HEK293 (cell line): ENCODE results near the gene TMEM186.

Experiments used
- EGR2 ChIP-seq: fragments of 450-650 bp; formaldehyde crosslinking; IDR thresholded peaks from 2 replicates; pipeline ENCODE4 v1.5.1; 2016; ENCODE audit warnings: low read depth, missing biosample characterization, missing genetic modification characterization
- FEZF1 ChIP-seq: fragments of 450-650 bp; formaldehyde crosslinking; IDR thresholded peaks from 2 replicates; pipeline ENCODE4 v1.5.1; 2016; ENCODE audit warnings: missing biosample characterization, missing genetic modification characterization
- GLI4 ChIP-seq: fragments of 450-650 bp; formaldehyde crosslinking; IDR thresholded peaks from 2 replicates; pipeline ENCODE4 v1.5.1; 2016; ENCODE audit warnings: missing biosample characterization, missing genetic modification characterization
- GLIS1 ChIP-seq: fragments of 450-650 bp; formaldehyde crosslinking; IDR thresholded peaks from 2 replicates; pipeline ENCODE4 v1.5.1; 2016; ENCODE audit warnings: missing biosample characterization, missing genetic modification characterization
- IKZF3 ChIP-seq: fragments of 450-650 bp; IDR thresholded peaks from 2 replicates; pipeline ENCODE4 v1.5.0; 2018; ENCODE audit warnings: missing biosample characterization, mild to moderate bottlenecking, missing genetic modification characterization, moderate library complexity
- KLF1 ChIP-seq: fragments of 450-650 bp; formaldehyde crosslinking; IDR thresholded peaks from 2 replicates; pipeline ENCODE4 v1.5.1; 2016; ENCODE audit warnings: missing biosample characterization, missing genetic modification characterization
- SALL2 ChIP-seq: fragments of 450-650 bp; formaldehyde crosslinking; IDR thresholded peaks from 2 replicates; pipeline ENCODE4 v1.5.0; 2017; ENCODE audit warnings: missing biosample characterization, mild to moderate bottlenecking, missing genetic modification characterization, borderline replicate concordance
- SETDB1 ChIP-seq: IDR thresholded peaks from one replicate; pipeline ENCODE4 v1.6.1; 2017; ENCODE audit warnings: mild to moderate bottlenecking, low read length, moderate library complexity, mixed read lengths; ENCODE audit not compliant: insufficient read length
- SP7 ChIP-seq: fragments of 450-650 bp; formaldehyde crosslinking; IDR thresholded peaks from 2 replicates; pipeline ENCODE4 v1.5.1; 2016; ENCODE audit warnings: missing biosample characterization, missing genetic modification characterization
- ZBTB17 ChIP-seq: fragments of 450-650 bp; formaldehyde crosslinking; IDR thresholded peaks from 2 replicates; pipeline ENCODE4 v1.5.1; 2016; ENCODE audit warnings: missing biosample characterization, missing genetic modification characterization
- ZNF121 ChIP-seq: fragments of 450-650 bp; formaldehyde crosslinking; IDR thresholded peaks from 2 replicates; pipeline ENCODE4 v1.5.1; 2016; ENCODE audit warnings: missing biosample characterization, missing genetic modification characterization
- ZNF140 ChIP-seq: fragments of 450-650 bp; formaldehyde crosslinking; IDR thresholded peaks from 2 replicates; pipeline ENCODE4 v1.5.1; 2016; ENCODE audit warnings: missing biosample characterization, missing genetic modification characterization
- ZNF184 ChIP-seq: fragments of 450-650 bp; IDR thresholded peaks from 2 replicates; pipeline ENCODE4 v1.5.1; 2018; ENCODE audit warnings: missing biosample characterization, mild to moderate bottlenecking, missing genetic modification characterization
- ZNF19 ChIP-seq: fragments of 450-650 bp; formaldehyde crosslinking; IDR thresholded peaks from 2 replicates; pipeline ENCODE4; 2016; ENCODE audit warnings: missing biosample characterization, missing genetic modification characterization, low read depth
- ZNF24 ChIP-seq: fragments of 450-650 bp; formaldehyde crosslinking; IDR thresholded peaks from 2 replicates; pipeline ENCODE4 v1.5.1; 2016; ENCODE audit warnings: missing biosample characterization, missing genetic modification characterization
- ZNF292 ChIP-seq: fragments of 450-650 bp; formaldehyde crosslinking; IDR thresholded peaks from 2 replicates; pipeline ENCODE4 v1.5.1; 2016; ENCODE audit warnings: low read depth, missing biosample characterization, missing genetic modification characterization, borderline replicate concordance
- ZNF404 ChIP-seq: fragments of 450-650 bp; formaldehyde crosslinking; IDR thresholded peaks from 2 replicates; pipeline ENCODE4 v1.5.1; 2017; ENCODE audit warnings: missing biosample characterization, missing genetic modification characterization
- ZNF426 ChIP-seq: fragments of 450-650 bp; formaldehyde crosslinking; IDR thresholded peaks from 2 replicates; pipeline ENCODE4 v1.5.1; 2017; ENCODE audit warnings: missing biosample characterization, missing genetic modification characterization, mild to moderate bottlenecking, inconsistent platforms, moderate library complexity
- ZNF514 ChIP-seq: fragments of 450-650 bp; formaldehyde crosslinking; IDR thresholded peaks from 2 replicates; pipeline ENCODE4 v1.5.1; 2016; ENCODE audit warnings: missing biosample characterization, missing genetic modification characterization
- ZNF549 ChIP-seq: fragments of 450-650 bp; IDR thresholded peaks from 2 replicates; pipeline ENCODE4 v1.5.1; 2018; ENCODE audit warnings: missing biosample characterization, missing genetic modification characterization, mild to moderate bottlenecking, inconsistent platforms, moderate library complexity
- ZNF610 ChIP-seq: fragments of 450-650 bp; formaldehyde crosslinking; IDR thresholded peaks from 2 replicates; pipeline ENCODE4 v1.5.1; 2016; ENCODE audit warnings: missing biosample characterization, missing genetic modification characterization, borderline replicate concordance
- ZNF623 ChIP-seq: fragments of 450-650 bp; formaldehyde crosslinking; IDR thresholded peaks from 2 replicates; pipeline ENCODE4 v1.5.1; 2016; ENCODE audit warnings: missing biosample characterization, missing genetic modification characterization
- ZNF624 ChIP-seq: fragments of 450-650 bp; formaldehyde crosslinking; IDR thresholded peaks from 2 replicates; pipeline ENCODE4 v1.5.1; 2017; ENCODE audit warnings: missing biosample characterization, missing genetic modification characterization
- ZNF654 ChIP-seq: fragments of 450-650 bp; formaldehyde crosslinking; IDR thresholded peaks from 2 replicates; pipeline ENCODE4 v1.5.1; 2016; ENCODE audit warnings: low read depth, missing biosample characterization, missing genetic modification characterization
- ZNF658 ChIP-seq: fragments of 450-650 bp; formaldehyde crosslinking; IDR thresholded peaks from 2 replicates; pipeline ENCODE4; 2016; ENCODE audit warnings: missing biosample characterization, missing genetic modification characterization
- ZNF660 ChIP-seq: fragments of 450-650 bp; IDR thresholded peaks from 2 replicates; pipeline ENCODE4 v1.5.1; 2018; ENCODE audit warnings: missing biosample characterization, mild to moderate bottlenecking, missing genetic modification characterization
- ZNF677 ChIP-seq: fragments of 450-650 bp; IDR thresholded peaks from 2 replicates; pipeline ENCODE4 v1.5.0; 2018; ENCODE audit warnings: missing biosample characterization, mild to moderate bottlenecking, missing genetic modification characterization, moderate library complexity
- ZNF747 ChIP-seq: fragments of 450-650 bp; formaldehyde crosslinking; IDR thresholded peaks from 2 replicates; pipeline ENCODE4 v1.5.1; 2016; ENCODE audit warnings: missing biosample characterization, missing genetic modification characterization
- ZNF76 ChIP-seq: fragments of 450-650 bp; formaldehyde crosslinking; IDR thresholded peaks from 2 replicates; pipeline ENCODE4; 2016; ENCODE audit warnings: low read depth, missing biosample characterization, missing genetic modification characterization, borderline replicate concordance
- ZNF768 ChIP-seq: fragments of 450-650 bp; formaldehyde crosslinking; IDR thresholded peaks from 2 replicates; pipeline ENCODE4 v1.5.1; 2018; ENCODE audit warnings: missing biosample characterization, mild to moderate bottlenecking, missing genetic modification characterization
- ZNF791 ChIP-seq: fragments of 450-650 bp; formaldehyde crosslinking; IDR thresholded peaks from 2 replicates; pipeline ENCODE4 v1.5.1; 2016; ENCODE audit warnings: missing biosample characterization, missing genetic modification characterization
- TF ChIP-seq, protein P1 (sequence below): fragments of 450-650 bp; formaldehyde crosslinking; IDR thresholded peaks from 2 replicates; pipeline ENCODE4 v1.5.1; 2016; ENCODE audit warnings: missing biosample characterization, missing genetic modification characterization
- TF ChIP-seq, protein P2 (sequence below): fragments of 450-650 bp; formaldehyde crosslinking; IDR thresholded peaks from 2 replicates; pipeline ENCODE4 v1.5.1; 2016; ENCODE audit warnings: missing biosample characterization, missing genetic modification characterization
- TF ChIP-seq, protein P3 (sequence below): fragments of 450-650 bp; formaldehyde crosslinking; IDR thresholded peaks from 2 replicates; pipeline ENCODE4 v1.5.0; 2017; ENCODE audit warnings: missing biosample characterization, missing genetic modification characterization, borderline replicate concordance
- TF ChIP-seq, protein P4 (sequence below): fragments of 450-650 bp; formaldehyde crosslinking; IDR thresholded peaks from 2 replicates; pipeline ENCODE4 v1.5.1; 2016; ENCODE audit warnings: missing biosample characterization, missing genetic modification characterization, low read depth

TMEM186 gene

DNA sequence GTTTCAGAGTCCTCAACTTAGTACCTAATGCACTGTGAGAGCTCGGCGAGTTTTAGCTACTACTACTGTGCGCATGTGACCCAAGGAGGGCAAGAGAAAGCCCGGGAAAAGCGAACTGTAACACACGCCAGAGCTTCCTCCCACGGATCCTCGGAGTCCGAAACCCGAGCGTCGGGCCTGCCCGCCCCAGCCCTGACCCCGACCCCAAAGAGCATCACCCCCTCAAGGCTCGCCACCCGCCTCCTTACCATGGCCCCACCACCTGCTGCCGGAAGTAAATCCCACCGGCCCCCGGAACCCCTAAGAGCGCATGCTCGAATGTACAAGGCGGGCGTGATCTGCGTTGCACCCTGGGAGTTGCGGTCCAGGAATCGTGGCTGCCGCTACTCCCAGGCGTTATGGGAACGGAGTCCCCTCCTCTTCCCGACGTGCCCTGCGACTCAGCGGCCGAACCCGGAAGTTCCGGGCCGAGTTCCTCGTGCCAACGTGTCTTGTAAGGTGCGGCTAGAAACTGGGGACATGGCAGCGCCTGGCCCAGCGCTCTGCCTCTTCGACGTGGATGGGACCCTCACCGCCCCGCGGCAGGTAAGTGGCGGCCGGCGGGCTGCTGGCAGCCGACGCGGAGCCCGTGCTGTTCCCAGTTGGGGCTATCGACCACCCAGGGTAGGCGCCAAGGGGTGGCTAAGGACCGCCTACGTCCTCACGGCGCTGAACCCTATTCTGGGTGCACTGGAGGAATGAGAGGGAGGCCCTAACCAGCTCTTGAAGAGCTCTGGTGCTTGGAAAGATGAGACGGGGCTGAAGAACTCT is at the start of gene TMEM186, which contains the start of gene PMM2 (continued):
- TF ChIP-seq, protein P1, sequence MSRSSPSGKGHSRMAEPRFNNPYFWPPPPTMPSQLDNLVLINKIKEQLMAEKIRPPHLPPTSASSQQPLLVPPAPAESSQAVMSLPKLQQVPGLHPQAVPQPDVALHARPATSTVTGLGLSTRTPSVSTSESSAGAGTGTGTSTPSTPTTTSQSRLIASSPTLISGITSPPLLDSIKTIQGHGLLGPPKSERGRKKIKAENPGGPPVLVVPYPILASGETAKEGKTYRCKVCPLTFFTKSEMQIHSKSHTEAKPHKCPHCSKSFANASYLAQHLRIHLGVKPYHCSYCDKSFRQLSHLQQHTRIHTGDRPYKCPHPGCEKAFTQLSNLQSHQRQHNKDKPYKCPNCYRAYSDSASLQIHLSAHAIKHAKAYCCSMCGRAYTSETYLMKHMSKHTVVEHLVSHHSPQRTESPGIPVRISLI (tag by site-specific recombination): no peak
- TF ChIP-seq ZNF654 (tag by site-specific recombination): no peak
- 0 out of 2 replicates have a peak, but pooled peaks have one; percentile 3 for TF ChIP-seq ZNF610 (tag by site-specific recombination)
- no peak for TF ChIP-seq ZNF140
- TF ChIP-seq, protein P2, sequence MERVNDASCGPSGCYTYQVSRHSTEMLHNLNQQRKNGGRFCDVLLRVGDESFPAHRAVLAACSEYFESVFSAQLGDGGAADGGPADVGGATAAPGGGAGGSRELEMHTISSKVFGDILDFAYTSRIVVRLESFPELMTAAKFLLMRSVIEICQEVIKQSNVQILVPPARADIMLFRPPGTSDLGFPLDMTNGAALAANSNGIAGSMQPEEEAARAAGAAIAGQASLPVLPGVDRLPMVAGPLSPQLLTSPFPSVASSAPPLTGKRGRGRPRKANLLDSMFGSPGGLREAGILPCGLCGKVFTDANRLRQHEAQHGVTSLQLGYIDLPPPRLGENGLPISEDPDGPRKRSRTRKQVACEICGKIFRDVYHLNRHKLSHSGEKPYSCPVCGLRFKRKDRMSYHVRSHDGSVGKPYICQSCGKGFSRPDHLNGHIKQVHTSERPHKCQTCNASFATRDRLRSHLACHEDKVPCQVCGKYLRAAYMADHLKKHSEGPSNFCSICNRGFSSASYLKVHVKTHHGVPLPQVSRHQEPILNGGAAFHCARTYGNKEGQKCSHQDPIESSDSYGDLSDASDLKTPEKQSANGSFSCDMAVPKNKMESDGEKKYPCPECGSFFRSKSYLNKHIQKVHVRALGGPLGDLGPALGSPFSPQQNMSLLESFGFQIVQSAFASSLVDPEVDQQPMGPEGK (tag by site-specific recombination): peak; percentile 96
- peak; percentile 62 for TF ChIP-seq SP7 (tag by site-specific recombination)
- TF ChIP-seq ZNF658 (tag by site-specific recombination): no peak
- TF ChIP-seq, protein P3, sequence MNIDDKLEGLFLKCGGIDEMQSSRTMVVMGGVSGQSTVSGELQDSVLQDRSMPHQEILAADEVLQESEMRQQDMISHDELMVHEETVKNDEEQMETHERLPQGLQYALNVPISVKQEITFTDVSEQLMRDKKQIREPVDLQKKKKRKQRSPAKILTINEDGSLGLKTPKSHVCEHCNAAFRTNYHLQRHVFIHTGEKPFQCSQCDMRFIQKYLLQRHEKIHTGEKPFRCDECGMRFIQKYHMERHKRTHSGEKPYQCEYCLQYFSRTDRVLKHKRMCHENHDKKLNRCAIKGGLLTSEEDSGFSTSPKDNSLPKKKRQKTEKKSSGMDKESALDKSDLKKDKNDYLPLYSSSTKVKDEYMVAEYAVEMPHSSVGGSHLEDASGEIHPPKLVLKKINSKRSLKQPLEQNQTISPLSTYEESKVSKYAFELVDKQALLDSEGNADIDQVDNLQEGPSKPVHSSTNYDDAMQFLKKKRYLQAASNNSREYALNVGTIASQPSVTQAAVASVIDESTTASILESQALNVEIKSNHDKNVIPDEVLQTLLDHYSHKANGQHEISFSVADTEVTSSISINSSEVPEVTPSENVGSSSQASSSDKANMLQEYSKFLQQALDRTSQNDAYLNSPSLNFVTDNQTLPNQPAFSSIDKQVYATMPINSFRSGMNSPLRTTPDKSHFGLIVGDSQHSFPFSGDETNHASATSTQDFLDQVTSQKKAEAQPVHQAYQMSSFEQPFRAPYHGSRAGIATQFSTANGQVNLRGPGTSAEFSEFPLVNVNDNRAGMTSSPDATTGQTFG (tag by site-specific recombination): no peak
- TF ChIP-seq FEZF1 (tag by site-specific recombination): no peak
- no peak for TF ChIP-seq ZNF292 (tag by site-specific recombination)
- TF ChIP-seq ZNF768 (tag by site-specific recombination): no peak
- no peak for TF ChIP-seq KLF1
- TF ChIP-seq, protein P4, sequence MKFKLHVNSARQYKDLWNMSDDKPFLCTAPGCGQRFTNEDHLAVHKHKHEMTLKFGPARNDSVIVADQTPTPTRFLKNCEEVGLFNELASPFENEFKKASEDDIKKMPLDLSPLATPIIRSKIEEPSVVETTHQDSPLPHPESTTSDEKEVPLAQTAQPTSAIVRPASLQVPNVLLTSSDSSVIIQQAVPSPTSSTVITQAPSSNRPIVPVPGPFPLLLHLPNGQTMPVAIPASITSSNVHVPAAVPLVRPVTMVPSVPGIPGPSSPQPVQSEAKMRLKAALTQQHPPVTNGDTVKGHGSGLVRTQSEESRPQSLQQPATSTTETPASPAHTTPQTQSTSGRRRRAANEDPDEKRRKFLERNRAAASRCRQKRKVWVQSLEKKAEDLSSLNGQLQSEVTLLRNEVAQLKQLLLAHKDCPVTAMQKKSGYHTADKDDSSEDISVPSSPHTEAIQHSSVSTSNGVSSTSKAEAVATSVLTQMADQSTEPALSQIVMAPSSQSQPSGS: no peak
- TF ChIP-seq ZBTB17 (tag by site-specific recombination): peak; percentile 79
- no peak for TF ChIP-seq ZNF426 (tag by site-specific recombination)
- peak; percentile 87 for TF ChIP-seq EGR2 (tag by site-specific recombination)
- TF ChIP-seq ZNF677: no peak
- peak; percentile 100 for TF ChIP-seq ZNF76 (tag by site-specific recombination)
- TF ChIP-seq ZNF19 (tag by site-specific recombination): no peak
- no peak for TF ChIP-seq ZNF404 (tag by site-specific recombination)
- TF ChIP-seq ZNF791: no peak
- no peak for TF ChIP-seq ZNF623 (tag by site-specific recombination)
- no peak; the same call in 1 of the 2 replicates for TF ChIP-seq ZNF24
- no peak for TF ChIP-seq ZNF514 (tag by site-specific recombination)
- no peak for TF ChIP-seq IKZF3 (tag by site-specific recombination)
- no peak for TF ChIP-seq SETDB1
- no peak for TF ChIP-seq ZNF184 (tag by site-specific recombination)
- no peak for TF ChIP-seq GLI4 (tag by site-specific recombination)
- no peak for TF ChIP-seq ZNF549 (tag by site-specific recombination)
- TF ChIP-seq GLIS1 (tag by site-specific recombination): no peak
- TF ChIP-seq ZNF121: no peak
- no peak for TF ChIP-seq ZNF660 (tag by site-specific recombination)
- TF ChIP-seq ZNF747 (tag by site-specific recombination): no peak
- no peak for TF ChIP-seq SALL2 (tag by site-specific recombination)
- no peak for TF ChIP-seq ZNF624 (tag by site-specific recombination)
